Stimulated activated CD4-positive, alpha-beta T cell treated with anti-CD3 and anti-CD28 coated beads, Interleukin-1b, Interleukin-23, amount 100 ng/mL, for 4 hours (primary cell): Measurements from ENCODE around the gene JAKMIP2.

Experiments used
- DNase-seq, 2 donors: peaks; one replicate each; pipeline ENCODE4 v3.0.0-alpha.2; 2020; ENCODE audit warnings: low read depth in 2 of 2

JAKMIP2 gene

GRCh38 chr5:147788023-147788422 is 5.5 kb upstream of the JAKMIP2 start:
- no peak for DNase-seq

DNA sequence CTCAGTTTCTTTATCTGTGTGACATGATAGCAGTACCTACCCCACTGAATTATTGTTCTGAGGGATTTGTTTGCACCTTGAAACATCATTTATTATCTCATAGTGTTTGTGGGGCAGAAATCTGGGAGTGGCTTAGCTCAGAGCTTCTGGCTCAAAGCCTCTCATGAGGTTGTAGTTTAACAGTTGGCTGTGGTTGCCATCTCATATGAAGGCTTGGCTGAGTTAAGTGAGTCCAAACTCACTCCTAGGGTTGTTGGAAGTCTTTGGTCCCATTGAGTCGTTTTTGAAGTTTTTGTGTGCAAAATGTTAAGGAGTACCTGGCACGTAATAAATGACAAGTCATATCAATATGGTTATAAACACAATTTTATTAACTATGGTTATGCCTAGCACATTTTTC is 3.6 kb upstream of the JAKMIP2 start:
- DNase-seq = no peak

DNA sequence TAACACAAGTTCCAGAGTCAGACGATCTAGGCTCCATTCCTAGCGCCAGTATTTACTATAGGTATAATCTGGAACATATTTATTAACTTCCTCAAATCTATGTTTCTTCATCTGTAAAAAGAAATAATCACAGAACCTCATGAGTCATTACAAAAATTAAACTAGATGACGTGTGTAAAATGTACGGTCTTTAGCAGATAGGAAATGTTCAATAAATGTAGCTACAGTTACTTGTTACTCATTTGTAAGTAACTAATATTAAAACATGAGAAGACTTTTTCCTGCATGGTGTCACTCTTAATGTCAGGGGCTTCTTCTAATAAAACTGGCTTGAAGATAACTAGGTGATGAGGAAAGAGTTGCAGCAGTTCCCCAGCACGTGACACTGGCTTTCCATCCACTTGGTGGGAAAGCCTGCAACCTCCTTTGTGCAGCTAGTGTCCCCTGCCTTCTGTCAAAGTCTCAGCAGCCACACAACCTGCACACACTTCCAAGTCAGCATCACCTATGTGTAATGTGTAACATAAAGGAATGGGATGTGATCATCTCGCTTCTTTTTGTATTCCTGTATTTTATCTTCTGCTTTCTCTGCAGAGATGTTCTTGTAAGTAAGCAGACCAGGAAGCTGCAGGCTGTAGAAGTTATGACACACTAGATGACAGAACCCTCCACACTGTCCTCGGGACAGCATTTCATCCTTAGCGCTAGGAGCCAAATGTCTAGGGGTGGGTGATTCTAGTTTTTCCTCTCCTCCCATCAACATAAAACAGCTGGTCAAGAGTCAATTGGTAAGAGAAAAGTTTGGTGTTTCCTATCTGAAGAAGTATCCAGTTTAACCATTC is 1.8 kb upstream of the JAKMIP2 start:
- no peak for DNase-seq

GRCh38 chr5:147780924-147781573 is 1.5 kb downstream of the JAKMIP2 start:
- no peak for DNase-seq

- no peak for DNase-seq
Measured at GRCh38 chr5:147779694-147780093, 2.8 kb downstream of the JAKMIP2 start.

DNA sequence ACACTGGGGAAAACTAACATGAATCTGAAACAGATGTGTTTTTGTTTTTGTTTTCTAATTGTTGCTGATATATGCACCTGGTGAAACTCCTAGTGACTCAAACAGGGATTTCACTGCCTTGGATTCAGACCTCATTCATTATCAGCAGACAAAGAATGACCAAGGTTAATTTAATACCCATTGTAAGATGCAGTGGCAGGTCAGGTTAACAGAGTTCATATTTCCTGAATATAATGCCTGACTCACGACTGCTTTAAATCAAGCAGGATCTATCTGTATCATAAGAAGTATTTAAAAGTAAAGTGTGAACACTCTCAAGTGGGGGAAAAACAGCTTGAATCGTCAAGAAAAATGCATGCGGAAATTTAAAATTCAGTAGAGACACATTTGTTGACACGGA is 5.5 kb downstream of the JAKMIP2 start:
- no peak for DNase-seq

DNA sequence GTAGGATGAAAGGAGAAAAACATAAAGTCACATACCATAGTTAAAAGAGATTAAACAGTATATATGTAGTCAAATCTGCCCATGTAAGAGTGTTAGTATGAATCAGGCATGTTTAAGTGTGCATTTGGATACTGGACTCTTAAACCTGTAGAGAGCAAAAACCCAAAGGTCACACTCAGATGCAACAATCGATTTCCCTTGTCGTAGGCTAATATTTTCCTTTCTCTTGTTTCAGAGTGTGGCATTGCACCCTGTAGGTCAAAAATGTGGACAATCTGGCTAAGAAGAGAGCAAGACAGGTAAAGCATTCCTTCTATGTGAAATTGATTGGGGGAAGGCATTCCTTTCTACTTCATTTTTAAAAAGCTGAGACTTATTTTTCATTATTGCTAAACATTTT is 8.9 kb downstream of the JAKMIP2 start:
- DNase-seq = no peak

- no peak for DNase-seq
Measured at GRCh38 chr5:147773139-147773538, 9.4 kb downstream of the JAKMIP2 start.

DNA sequence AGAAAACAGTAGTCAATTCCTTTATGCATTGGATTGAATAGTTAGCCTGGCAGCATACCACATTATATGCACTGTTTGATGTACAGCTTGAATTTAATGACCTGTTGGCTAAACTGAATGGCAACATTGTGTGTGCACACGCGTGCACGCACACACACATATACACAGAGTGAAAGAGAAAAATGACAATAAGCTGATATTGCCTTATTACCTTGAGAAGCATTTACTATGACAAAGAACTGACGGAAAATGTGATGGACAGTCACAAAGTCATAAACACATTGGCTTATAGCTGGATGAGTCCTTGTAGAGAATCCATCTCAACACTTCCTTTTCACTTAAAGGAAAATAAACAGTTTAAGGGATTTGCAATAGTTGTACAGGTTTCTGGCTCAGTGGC is 15.5 kb downstream of the JAKMIP2 start:
- DNase-seq = no peak

GRCh38 chr5:147763791-147764525 is 18.6 kb downstream of the JAKMIP2 start:
- no peak for DNase-seq

DNA sequence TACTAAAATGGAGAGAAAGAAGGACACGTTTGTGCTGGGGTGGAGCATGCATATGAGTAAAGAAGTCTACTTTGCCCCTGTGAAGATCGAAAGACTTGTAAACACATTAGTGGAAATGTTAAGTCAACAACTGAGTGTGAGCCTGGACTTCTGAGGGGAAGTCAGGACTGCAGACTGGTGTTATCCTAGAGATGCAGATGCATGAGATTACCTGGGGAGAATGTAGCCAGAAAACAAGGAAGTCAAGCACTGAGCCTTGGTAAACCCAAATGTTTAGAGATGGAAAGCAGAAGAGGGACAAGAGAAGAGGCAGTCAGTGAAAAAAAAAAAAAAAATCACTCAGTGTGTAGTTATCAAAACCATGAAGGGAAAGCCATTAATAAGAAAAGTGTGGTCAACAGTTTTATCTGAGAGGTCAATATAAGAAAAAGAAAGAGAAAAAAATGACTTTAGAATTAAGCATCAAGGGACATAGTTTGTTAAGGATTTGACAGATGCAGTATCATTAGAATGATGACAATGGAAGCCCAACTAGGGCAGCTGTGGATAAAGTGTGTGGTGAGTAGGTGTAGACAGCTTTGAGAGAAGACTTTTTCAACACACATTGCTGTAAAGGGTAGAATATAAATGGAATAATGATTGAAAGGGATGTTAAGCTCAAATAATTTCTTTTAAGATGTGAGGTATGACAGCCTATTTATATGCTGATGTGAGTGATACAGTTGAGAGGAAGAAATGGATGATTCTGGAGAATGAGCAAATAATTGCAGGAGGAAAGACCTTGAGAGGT is 22.2 kb downstream of the JAKMIP2 start:
- DNase-seq = no peak

DNA sequence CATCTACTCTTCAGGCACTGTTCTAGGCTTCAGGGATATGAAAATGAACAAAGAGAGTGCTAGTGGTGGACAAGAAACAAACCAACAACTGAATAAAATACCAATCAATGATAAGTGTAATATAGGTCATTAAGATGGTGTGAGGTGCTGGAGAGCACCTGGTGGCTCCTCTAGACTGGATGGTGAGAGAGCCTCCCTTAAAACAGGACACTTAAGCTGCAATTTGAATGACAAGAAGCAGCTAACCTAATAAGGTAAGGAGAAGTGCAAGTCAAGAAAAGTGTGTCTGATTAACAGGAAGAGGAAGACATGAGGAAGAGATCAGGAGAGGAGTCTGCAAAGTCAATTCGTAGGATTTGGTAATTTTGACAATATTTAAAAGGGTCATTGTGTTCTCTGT is 23.1 kb downstream of the JAKMIP2 start:
- no peak for DNase-seq

- DNase-seq = no peak
Measured at GRCh38 chr5:147756566-147756965, 26.0 kb downstream of the JAKMIP2 start.

- DNase-seq = no peak
Measured at GRCh38 chr5:147754372-147755122, 28.0 kb downstream of the JAKMIP2 start.

DNA sequence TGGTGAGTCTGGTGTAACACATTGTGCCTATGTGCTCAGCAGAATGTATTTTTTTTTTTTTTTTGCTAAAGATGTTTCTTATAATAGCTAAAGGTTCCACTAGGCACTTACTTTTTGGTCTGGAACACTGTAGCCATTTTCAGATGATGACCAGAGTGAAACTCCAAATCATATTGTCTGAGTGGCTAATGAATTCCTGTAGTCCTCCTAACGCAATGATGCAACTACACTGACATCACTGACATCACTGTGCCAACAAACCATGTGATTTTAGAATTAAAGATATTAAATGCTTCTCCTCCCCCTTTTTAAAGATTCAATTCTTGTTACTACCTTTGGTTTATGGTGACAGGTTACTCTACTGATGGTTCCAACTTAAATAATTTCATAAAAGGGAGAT is 28.8 kb downstream of the JAKMIP2 start:
- DNase-seq = no peak

DNA sequence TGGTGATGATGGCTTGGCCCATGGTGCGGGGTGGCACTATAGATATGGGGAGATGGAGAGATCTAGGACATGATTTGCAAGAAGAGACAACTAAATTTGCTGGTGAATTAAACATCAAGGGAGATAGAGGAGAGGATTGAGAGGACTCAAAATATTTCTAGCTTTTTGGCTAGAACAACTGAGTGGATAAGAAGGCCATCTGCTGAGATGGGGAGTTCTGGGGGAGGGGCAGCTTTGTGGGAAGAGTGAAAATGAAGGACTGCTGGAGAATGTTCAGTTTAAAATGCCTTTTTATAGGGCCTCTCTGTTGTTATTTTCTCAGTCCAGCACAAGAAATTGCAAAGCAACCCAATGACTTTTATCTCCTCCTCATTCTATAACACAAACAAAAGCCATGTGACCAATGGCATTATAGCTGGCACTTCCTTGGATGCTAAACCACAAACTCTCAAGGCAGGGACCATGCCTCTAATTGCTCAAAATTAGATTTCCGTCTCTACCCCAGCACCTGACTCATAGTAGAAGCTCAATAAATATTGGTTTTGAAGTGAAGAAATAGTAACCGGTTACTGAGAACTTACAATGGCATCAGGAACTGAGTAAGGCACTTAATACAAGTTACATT is 29.8 kb downstream of the JAKMIP2 start:
- DNase-seq = no peak

DNA sequence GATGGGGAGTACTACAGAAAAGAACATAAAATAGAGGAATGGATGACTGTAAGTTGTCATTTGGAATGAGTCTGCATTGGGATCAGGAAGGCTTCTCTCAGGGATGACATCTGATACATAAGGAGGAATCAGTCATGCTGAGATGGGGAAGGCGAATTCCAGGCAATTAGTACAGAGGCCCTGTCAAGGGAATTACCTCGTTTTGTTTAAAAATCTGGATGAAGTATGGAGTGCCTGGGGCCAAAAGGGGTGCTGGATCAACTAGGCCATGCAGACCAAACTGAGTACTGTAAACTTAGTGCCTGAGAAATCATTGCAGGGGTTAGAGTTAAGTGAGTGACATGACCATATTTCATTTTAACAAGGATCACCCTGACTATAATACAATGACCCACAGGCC is 30.5 kb downstream of the JAKMIP2 start:
- no peak for DNase-seq

GRCh38 chr5:147751156-147751830 is 31.2 kb downstream of the JAKMIP2 start:
- DNase-seq = no peak

- no peak for DNase-seq
Measured at GRCh38 chr5:147750065-147750464, 32.5 kb downstream of the JAKMIP2 start.

GRCh38 chr5:147748590-147748989 is 33.9 kb downstream of the JAKMIP2 start:
- DNase-seq = no peak
